GM21576 (cell line): ENCODE results near the gene HDGFL3.
"Not testable (repeated sequence)": the region's sequence is repeated elsewhere in the genome, so short reads cannot be mapped to it uniquely, and the experiment has no call there.

Experiments
- ATAC-seq: cut with Tn5 transposase; IDR thresholded peaks from one replicate; pipeline ENCODE4 v1.9.1; 2021; ENCODE audit warnings: mild to moderate bottlenecking, moderate library complexity; ENCODE audit not compliant: unreplicated experiment

HDGFL3 gene

GRCh38 chr15:83104141-83104540 is 103.5 kb downstream of the HDGFL3 start:
- ATAC-seq: no peak

- no peak for ATAC-seq
Observed at GRCh38 chr15:83102346-83102745, 105.3 kb downstream of the HDGFL3 start.

GRCh38 chr15:83100097-83100646 is 107.5 kb downstream of the HDGFL3 start:
- ATAC-seq: no peak

- no peak for ATAC-seq
Observed at GRCh38 chr15:83099290-83099689, 108.3 kb downstream of the HDGFL3 start.

- ATAC-seq: no peak
Observed at GRCh38 chr15:83098079-83098478, 109.5 kb downstream of the HDGFL3 start.

- no peak for ATAC-seq
Observed at GRCh38 chr15:83094583-83094982, 113.0 kb downstream of the HDGFL3 start.

- ATAC-seq: peak; percentile 70
Observed at GRCh38 chr15:83092309-83092976, 115.2 kb downstream of the HDGFL3 start.

GRCh38 chr15:83091965-83092308 is 115.7 kb downstream of the HDGFL3 start:
- not testable (repeated sequence) for ATAC-seq

GRCh38 chr15:83090465-83090864 is 117.2 kb downstream of the HDGFL3 start:
- ATAC-seq: no peak

- ATAC-seq: no peak
Observed at GRCh38 chr15:83088876-83089275, 118.7 kb downstream of the HDGFL3 start.

GRCh38 chr15:83087576-83087975 is 120.0 kb downstream of the HDGFL3 start:
- ATAC-seq: no peak

GRCh38 chr15:83085864-83086552 is 121.6 kb downstream of the HDGFL3 start:
- not testable (repeated sequence) for ATAC-seq

GRCh38 chr15:83085461-83085860 is 122.2 kb downstream of the HDGFL3 start:
- ATAC-seq: not testable (repeated sequence)

GRCh38 chr15:83082730-83083386 is 124.8 kb downstream of the HDGFL3 start:
- ATAC-seq: no peak

- ATAC-seq: no peak
Observed at GRCh38 chr15:83081256-83082014, 126.2 kb downstream of the HDGFL3 start.

- ATAC-seq: no peak
Observed at GRCh38 chr15:83078712-83079111, 128.9 kb downstream of the HDGFL3 start.
